Panc1 (cell line): ENCODE data around the gene RNF41. TPM values are rescaled to one million over a fixed set of nuclear protein-coding genes. Genes with fewer than 3 reads are reported as not detected.

Source experiments
- ATAC-seq: fragments of 200-7000 bp; cut with Tn5 transposase; 2 replicates; pipeline ENCODE4 v1.9.1; 2020; ENCODE audit warnings: mild to moderate bottlenecking, moderate library complexity
- BruUV-seq: library from RNA; stranded (reverse); fragments of 400-500 nt; replicated peaks from 2 replicates; lab custom pipeline; 2021; lab: Mats Ljungman, UMichigan
- CTCF ChIA-PET: fragments of 300-600 bp; sonication (Branson Sonifier 250); formaldehyde crosslinking; loops from one replicate; lab custom pipeline; 2022; ENCODE audit warnings: antibody characterized with exemption; lab: Charles Lee
- POLR2A ChIA-PET: fragments of 300-600 bp; sonication (Branson Sonifier 250); formaldehyde crosslinking; loops from one replicate; lab custom pipeline; 2022; ENCODE audit warnings: antibody characterized with exemption; lab: Charles Lee
- DNase-seq: peaks from one replicate; pipeline ENCODE4 v3.0.0-alpha.2; 2010; ENCODE audit warnings: low read depth, low spot score
- H3K27ac ChIP-seq: 2 replicates; pipeline ENCODE4 v1.5.1; 2011; ENCODE audit warnings: mild to moderate bottlenecking, low read length, inconsistent platforms
- H3K27me3 ChIP-seq: fragments of 200-500 bp; sonication (Bioruptor generic); 2 replicates; pipeline ENCODE4 v1.6.0; 2014; ENCODE audit warnings: low read length, inconsistent platforms; ENCODE audit not compliant: control insufficient read depth, insufficient read depth
- H3K36me3 ChIP-seq: fragments of 200-500 bp; sonication (Bioruptor generic); 2 replicates; pipeline ENCODE4 v1.5.1; 2014; ENCODE audit warnings: inconsistent platforms, mild to moderate bottlenecking, low read length, moderate library complexity; ENCODE audit not compliant: control insufficient read depth, insufficient read depth
- H3K4me1 ChIP-seq: 2 replicates; pipeline ENCODE4 v1.5.1; 2011; ENCODE audit warnings: inconsistent platforms, mild to moderate bottlenecking, low read length, moderate library complexity; ENCODE audit not compliant: control insufficient read depth, insufficient read depth
- H3K4me3 ChIP-seq, 2 experiments: 2 replicates each; pipeline ENCODE4 v1.5.1; 2011 to 2012; ENCODE audit warnings: low read depth in 2 of 2, low read length in 2 of 2, mild to moderate bottlenecking in 2 of 2, inconsistent platforms in 1 of 2, moderate library complexity in 1 of 2
- H3K9me3 ChIP-seq: fragments of 200-500 bp; sonication (Bioruptor generic); 2 replicates; pipeline ENCODE4 v1.5.1; 2014; ENCODE audit warnings: low read depth, mild to moderate bottlenecking, inconsistent platforms, low read length, moderate library complexity; ENCODE audit not compliant: control insufficient read depth, insufficient read depth
- CTCF ChIP-seq: fragments of 450-650 bp; IDR thresholded peaks from 2 replicates; pipeline ENCODE4 v1.5.1; 2017; ENCODE audit warnings: mild to moderate bottlenecking
- POLR2AphosphoS5 ChIP-seq: IDR thresholded peaks from 2 replicates; pipeline ENCODE4 v1.6.1; 2012; ENCODE audit warnings: mild to moderate bottlenecking, low read depth, low read length, moderate library complexity
- SIN3A ChIP-seq: IDR thresholded peaks from 2 replicates; pipeline ENCODE4 v1.6.1; 2012; ENCODE audit warnings: low read depth, mild to moderate bottlenecking, low read length, moderate library complexity, borderline replicate concordance; ENCODE audit not compliant: insufficient read depth
- TCF7L2 ChIP-seq: IDR thresholded peaks from 2 replicates; pipeline ENCODE4 v1.6.1; 2011; ENCODE audit warnings: mild to moderate bottlenecking, low read depth, low read length, inconsistent platforms
- in situ Hi-C: cut with HindIII; loops from 2 replicates; pipeline ENCODE4 v1.10.0; 2016; ENCODE audit warnings: low sequenced_read_pairs, low pct_unique_long_range_greater_than_20kb
- intact Hi-C: fragments of 100-400 bp; cut with micrococcal nuclease; formaldehyde crosslinking; loops from one replicate; pipeline ENCODE4 v1.10.0; 2022; ENCODE audit not compliant: unreplicated experiment
- total RNA-seq: library from RNA; stranded (reverse); gene quantifications from one replicate; pipeline ENCODE4 v1.2.1, GENCODE V29; 2021; ENCODE audit not compliant: unreplicated experiment
- TF ChIP-seq, protein P1 (sequence below), 2 experiments: IDR thresholded peaks; 2 replicates each; pipeline ENCODE4 v1.6.1; 2011 to 2012; ENCODE audit warnings: low read depth in 2 of 2, control low read depth in 1 of 2, low read length in 1 of 2, mild to moderate bottlenecking in 1 of 2, moderate library complexity in 1 of 2; ENCODE audit not compliant: insufficient read depth in 1 of 2

Gene RNF41
- total RNA-seq, 1 experiment from 2014 or later = 35.3 TPM

DNA sequence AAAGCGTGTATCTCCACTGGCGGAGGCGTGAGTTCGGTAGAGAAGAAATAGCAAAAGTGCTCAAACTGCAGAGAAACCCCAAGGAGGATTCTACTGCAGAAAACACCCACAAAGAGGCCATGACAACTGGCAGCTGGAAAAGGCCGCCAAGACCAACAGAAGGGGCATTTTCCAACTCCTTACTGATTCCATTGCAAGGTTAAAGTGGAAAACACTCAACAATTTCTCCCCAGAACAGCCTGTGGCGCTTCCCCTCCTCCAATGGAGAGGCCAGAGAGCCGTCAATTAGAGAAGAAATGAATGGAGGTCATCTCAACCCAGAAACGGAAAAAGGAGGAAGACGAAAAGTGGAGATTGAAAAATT, 37.1 kb upstream of the RNF41 start:
- intact Hi-C loops = no loop called here
- Histone ChIP-seq H3K36me3 (peaks cover 9% of the 10 kb centered on the region), H3K4me3 (peak overlapping the region; percentile 71 to 72), H3K9me3 (no peaks in the 10 kb centered on the region), H3K27ac (peak overlapping the region; percentile 86), H3K4me1 (peaks cover 10% of the 10 kb centered on the region), H3K27me3 (no peaks in the 10 kb centered on the region)
- ChIA-PET CTCF (no interaction called here), POLR2A (no interaction called here)
- no TSS peak for BruUV-seq
- DNase-seq (no peak), ATAC-seq (no peak)
- TF ChIP-seq TCF7L2 (no peak), SIN3A (no peak), CTCF (no peak), POLR2AphosphoS5 (no peak)
- TF ChIP-seq, protein P1, sequence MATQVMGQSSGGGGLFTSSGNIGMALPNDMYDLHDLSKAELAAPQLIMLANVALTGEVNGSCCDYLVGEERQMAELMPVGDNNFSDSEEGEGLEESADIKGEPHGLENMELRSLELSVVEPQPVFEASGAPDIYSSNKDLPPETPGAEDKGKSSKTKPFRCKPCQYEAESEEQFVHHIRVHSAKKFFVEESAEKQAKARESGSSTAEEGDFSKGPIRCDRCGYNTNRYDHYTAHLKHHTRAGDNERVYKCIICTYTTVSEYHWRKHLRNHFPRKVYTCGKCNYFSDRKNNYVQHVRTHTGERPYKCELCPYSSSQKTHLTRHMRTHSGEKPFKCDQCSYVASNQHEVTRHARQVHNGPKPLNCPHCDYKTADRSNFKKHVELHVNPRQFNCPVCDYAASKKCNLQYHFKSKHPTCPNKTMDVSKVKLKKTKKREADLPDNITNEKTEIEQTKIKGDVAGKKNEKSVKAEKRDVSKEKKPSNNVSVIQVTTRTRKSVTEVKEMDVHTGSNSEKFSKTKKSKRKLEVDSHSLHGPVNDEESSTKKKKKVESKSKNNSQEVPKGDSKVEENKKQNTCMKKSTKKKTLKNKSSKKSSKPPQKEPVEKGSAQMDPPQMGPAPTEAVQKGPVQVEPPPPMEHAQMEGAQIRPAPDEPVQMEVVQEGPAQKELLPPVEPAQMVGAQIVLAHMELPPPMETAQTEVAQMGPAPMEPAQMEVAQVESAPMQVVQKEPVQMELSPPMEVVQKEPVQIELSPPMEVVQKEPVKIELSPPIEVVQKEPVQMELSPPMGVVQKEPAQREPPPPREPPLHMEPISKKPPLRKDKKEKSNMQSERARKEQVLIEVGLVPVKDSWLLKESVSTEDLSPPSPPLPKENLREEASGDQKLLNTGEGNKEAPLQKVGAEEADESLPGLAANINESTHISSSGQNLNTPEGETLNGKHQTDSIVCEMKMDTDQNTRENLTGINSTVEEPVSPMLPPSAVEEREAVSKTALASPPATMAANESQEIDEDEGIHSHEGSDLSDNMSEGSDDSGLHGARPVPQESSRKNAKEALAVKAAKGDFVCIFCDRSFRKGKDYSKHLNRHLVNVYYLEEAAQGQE (IDR thresholded peaks at IDR 0.05; ENCODE audit: insufficient read depth in 1 of 2, low read depth in 2 of 2, low read length in 1 of 2) = no peak
- in situ Hi-C loops = no loop called here

DNA sequence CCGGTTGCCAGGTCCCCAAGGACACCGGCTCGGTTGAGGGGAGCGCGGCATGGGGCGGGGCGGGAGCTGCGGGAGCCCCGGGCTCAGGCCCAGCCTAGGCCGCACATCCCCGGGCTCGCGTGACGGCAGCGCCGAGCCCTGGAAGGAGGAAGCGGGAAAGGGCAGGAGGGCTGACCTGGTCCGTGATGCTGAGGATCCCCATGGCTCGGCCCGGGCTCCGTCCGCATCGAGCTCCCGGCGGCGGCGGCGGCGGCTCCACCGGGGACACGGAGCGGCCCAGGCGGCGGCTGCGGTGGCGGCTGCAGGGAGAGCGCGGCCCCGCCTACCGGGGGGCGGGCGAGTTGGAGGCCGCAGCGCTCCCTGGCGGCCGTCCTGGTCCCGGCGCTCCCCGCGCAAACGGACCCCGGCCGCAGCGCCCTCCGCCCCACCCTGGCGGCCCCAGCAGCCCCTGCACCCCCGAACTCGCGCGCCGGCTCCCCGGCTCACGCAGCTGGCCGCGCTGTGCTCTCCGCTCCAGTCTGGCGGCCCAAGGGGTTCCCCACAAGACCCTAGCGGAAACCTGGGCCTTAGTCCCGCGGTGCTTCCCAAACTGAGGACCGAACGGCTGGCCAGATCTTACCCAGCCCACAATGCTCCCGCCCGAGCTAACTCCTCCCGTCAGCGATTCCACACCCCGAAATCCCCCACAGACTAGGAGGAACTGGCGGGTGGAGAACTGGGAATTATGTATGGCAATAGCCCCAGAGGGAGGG, 36.5 kb upstream of the RNF41 start, which contains the start of gene ANKRD52:
ANKRD52 (minus strand) TSS at position 317 of the 752 bp plus-strand sequence; CDS start at position 202, 115 bp downstream.
- ATAC-seq (peak; percentile 95), DNase-seq (no peak)
- Histone ChIP-seq H3K4me3 (peak within 1 kb of the TSS; percentile 72 to 87), H3K27ac (peak within 1 kb of the TSS; percentile 86), H3K36me3 (peaks cover 11% of the 10 kb centered on the region), H3K9me3 (no peaks in the 10 kb centered on the region), H3K27me3 (no peaks in the 10 kb centered on the region), H3K4me1 (peaks cover 10% of the 10 kb centered on the region)
- in situ Hi-C loops (no loop called here), intact Hi-C loops (no loop called here)
- peak; percentile 97 for TF ChIP-seq CTCF
- no peak for TF ChIP-seq TCF7L2
- peak; percentile 78; the same call in 1 of the 2 replicates for TF ChIP-seq SIN3A
- TF ChIP-seq POLR2AphosphoS5 = peak; percentile 59; the same call in 1 of the 2 replicates
- no TSS peak for BruUV-seq
- POLR2A ChIA-PET = no interaction called here
- CTCF ChIA-PET = interaction anchor here (0.6 kb wide), 3 partner anchors 8 to 305 kb away, joined by 3 read pairs; partner anchors contain the start of gene RNF41
